Spleen (tissue), 11 donors: ENCODE measurements around the gene TRPC4AP. TPM values are rescaled to one million over a fixed set of nuclear protein-coding genes. Genes with fewer than 3 reads are reported as not detected.

ENCODE experiments used
- DNase-seq: peaks from one replicate; pipeline ENCODE4 v3.0.0-alpha.2; 2020
- H3K27ac ChIP-seq, 8 donors: fragments of 200-600 bp; sonication (generic) in 7 of 8; 1 replicate in 4 of 8; 2 replicates in 4 of 8; pipeline versions ENCODE4 v1.5.0 to v1.8.0; 2016 to 2021; ENCODE audit warnings: inconsistent platforms in 4 of 8, mild to moderate bottlenecking in 4 of 8, moderate library complexity in 1 of 8
- H3K27me3 ChIP-seq, 7 donors: fragments of 200-600 bp; sonication (generic) in 6 of 7; replicated peaks in 1 of 7; 1 replicate in 4 of 7; 2 replicates in 3 of 7; pipeline versions ENCODE4 v1.5.0 to v1.8.0; 2016 to 2021; ENCODE audit warnings: inconsistent platforms in 3 of 7, mild to moderate bottlenecking in 1 of 7
- H3K36me3 ChIP-seq, 6 donors: fragments of 200-600 bp; sonication (generic) in 5 of 6; 1 replicate in 4 of 6; 2 replicates in 2 of 6; pipeline versions ENCODE4 v1.5.0 to v1.8.0; 2016 to 2021; ENCODE audit warnings: inconsistent platforms in 2 of 6
- H3K4me1 ChIP-seq, 6 donors: fragments of 200-600 bp; sonication (generic) in 5 of 6; 1 replicate in 3 of 6; 2 replicates in 3 of 6; pipeline versions ENCODE4 v1.5.0 to v1.8.0; 2016 to 2021; ENCODE audit warnings: inconsistent platforms in 3 of 6
- H3K4me3 ChIP-seq, 8 donors: fragments of 200-600 bp; sonication (generic) in 7 of 8; 1 replicate in 4 of 8; 2 replicates in 4 of 8; pipeline versions ENCODE4 v1.5.0 to v1.8.0; 2016 to 2021; ENCODE audit warnings: inconsistent platforms in 4 of 8, mild to moderate bottlenecking in 4 of 8, moderate library complexity in 2 of 8
- H3K9me3 ChIP-seq, 8 donors: fragments of 200-600 bp; sonication (generic) in 7 of 8; 1 replicate in 4 of 8; 2 replicates in 4 of 8; pipeline versions ENCODE4 v1.5.0 to v1.8.0; 2016 to 2021; ENCODE audit warnings: inconsistent platforms in 4 of 8
- CTCF ChIP-seq, 11 experiments: fragments of 200-600 bp in 7 of 11; fragments of 450-650 bp in 4 of 11; sonication (generic) in 4 of 11; IDR thresholded peaks in 8 of 11; conservative IDR thresholded peaks in 3 of 11; 1 replicate in 7 of 11; 2 replicates in 4 of 11; pipeline versions ENCODE4 v1.4.0 to v1.8.0; 2016 to 2021; ENCODE audit warnings: antibody characterized with exemption in 11 of 11, inconsistent platforms in 4 of 11, mild to moderate bottlenecking in 1 of 11
- POLR2A ChIP-seq, 3 donors: fragments of 450-650 bp; IDR thresholded peaks; one replicate each; pipeline ENCODE4 v1.5.1; 2017; ENCODE audit warnings: antibody characterized with exemption in 3 of 3, mild to moderate bottlenecking in 1 of 3
- POLR2AphosphoS5 ChIP-seq, 3 donors: sonication (generic); formaldehyde crosslinking; IDR thresholded peaks; one replicate each; pipeline ENCODE4 v1.5.1; 2017; ENCODE audit warnings: antibody characterized with exemption in 3 of 3
- WGBS, 5 donors: extraction: QIAGEN DNeasy Blood & Tissue Kit in 3 of 5; methylation state at CpG; one replicate each; pipeline versions ENCODE4 v1.1.5 to v1.1.7; 2013 to 2018; 5-methylcytosine and 5-hydroxymethylcytosine counted together
- intact Hi-C: fragments of 100-400 bp; cut with DNase I; formaldehyde crosslinking; loops from one replicate; pipeline ENCODE4 v1.15.0; 2023; ENCODE audit warnings: low total_unique reads
- polyA plus RNA-seq, 3 donors: library from polyadenylated mRNA; stranded (reverse); fragments of 200-250 nt; gene quantifications; one replicate each; pipeline ENCODE4 v1.2.1, GENCODE V29; 2013
- total RNA-seq, 7 donors: library from RNA; depleted of rRNA in 3 of 7; stranded (reverse); fragments of >200 nt in 3 of 7; fragmentation: NEBNext Ultra II Directional in 4 of 7; extraction: Animal tissue kit (Norgen Biotek cat#: 25700) in 4 of 7; gene quantifications; one replicate each; pipeline versions ENCODE4 v1.1.0 to v1.2.1, GENCODE V29; 2016 to 2021
- donor health status: healthy with polysubstance abuse.
- donor health status: DM: no; HTN: no; CAD: no; lungs with moderate emphysema.
- donor health status: DM: no; HTN: no; CAD: no.
- donor health status: Bipolar disorder and iron deficiency.
- donor health status: healthy.
- donor health status: DM: no; HTN: no; CAD: no.
- donor health status: DM: yes; HTN: yes; CAD: no.

The TRPC4AP gene
- total and polyA plus RNA-seq, 10 donors, result 26.3 to 81.7 (median 64.9) TPM

- 71 to 86% (median 73%) methylated on average over 8 of the region's 8 CpGs for WGBS, 5 donors
- intact Hi-C loops, result no loop called here
- Histone ChIP-seq H3K4me1 (no peaks in the 10 kb centered on the region), H3K9me3 (no peaks in the 10 kb centered on the region), H3K36me3 (peaks cover 4 to 100% (median 97%) of the 10 kb centered on the region in 6 donors), H3K27ac (peak overlapping the region in 1 of 8 donors; percentile 4), H3K4me3 (no peak overlapping the region), H3K27me3 (no peaks in the 10 kb centered on the region)
- DNase-seq, result no peak
- no peak for TF ChIP-seq CTCF (IDR thresholded peaks at IDR 0.05 in 8 of 11, conservative IDR thresholded peaks at IDR 0.05 in 3 of 11)
- no peak for TF ChIP-seq POLR2A (IDR thresholded peaks at IDR 0.05)
- TF ChIP-seq POLR2AphosphoS5 (IDR thresholded peaks at IDR 0.05), result no peak
These were observed 27.6 kb upstream of the TRPC4AP start for GRCh38 chr20:35120012-35120701.

- peaks cover 0 to 100% (median 90%) of the 10 kb centered on the region in 6 donors for H3K36me3 ChIP-seq
- 90 to 97% (median 95%) methylated on average over 1 of the region's 1 CpG for WGBS, 5 donors
These were observed 25.0 kb upstream of the TRPC4AP start for GRCh38 chr20:35117629-35118028.

GRCh38 chr20:35117196-35117595 lies 24.6 kb upstream of the TRPC4AP start:
- H3K4me1 ChIP-seq, result no peaks in the 10 kb centered on the region
- no peaks in the 10 kb centered on the region for H3K27me3 ChIP-seq
- intact Hi-C loops, result no loop called here
- no peak for TF ChIP-seq CTCF (IDR thresholded peaks at IDR 0.05 in 8 of 11, conservative IDR thresholded peaks at IDR 0.05 in 3 of 11)
- no peak for TF ChIP-seq POLR2A (IDR thresholded peaks at IDR 0.05)
- no peak for TF ChIP-seq POLR2AphosphoS5 (IDR thresholded peaks at IDR 0.05)
- no peaks in the 10 kb centered on the region for H3K9me3 ChIP-seq
- DNase-seq, result no peak
- no peak overlapping the region for H3K27ac ChIP-seq
- H3K36me3 ChIP-seq, result peaks cover 0 to 100% (median 86%) of the 10 kb centered on the region in 6 donors
- H3K4me3 ChIP-seq, result no peak overlapping the region

More at GRCh38 chr20:35117629-35118028, 25.0 kb upstream of the TRPC4AP start:
- Histone ChIP-seq H3K27ac (no peak overlapping the region), H3K27me3 (no peaks in the 10 kb centered on the region), H3K9me3 (no peaks in the 10 kb centered on the region), H3K4me3 (no peak overlapping the region), H3K4me1 (no peaks in the 10 kb centered on the region)
- TF ChIP-seq POLR2AphosphoS5 (IDR thresholded peaks at IDR 0.05) (no peak), POLR2A (IDR thresholded peaks at IDR 0.05) (no peak), CTCF (IDR thresholded peaks at IDR 0.05 in 8 of 11, conservative IDR thresholded peaks at IDR 0.05 in 3 of 11) (no peak)
- no peak for DNase-seq
- intact Hi-C loops, result no loop called here

- no peak for DNase-seq
- Histone ChIP-seq H3K4me3 (no peak overlapping the region), H3K27me3 (no peaks in the 10 kb centered on the region), H3K4me1 (no peaks in the 10 kb centered on the region), H3K9me3 (no peaks in the 10 kb centered on the region), H3K27ac (no peak overlapping the region), H3K36me3 (peaks cover 0 to 97% (median 77%) of the 10 kb centered on the region in 6 donors)
- TF ChIP-seq CTCF (IDR thresholded peaks at IDR 0.05 in 8 of 11, conservative IDR thresholded peaks at IDR 0.05 in 3 of 11) (no peak), POLR2A (IDR thresholded peaks at IDR 0.05) (no peak)
- WGBS, 5 donors, result 66 to 86% (median 82%) methylated on average over 4 of the region's 4 CpGs
- intact Hi-C loops, result no loop called here
These were observed 23.7 kb upstream of the TRPC4AP start for GRCh38 chr20:35116258-35116657.
